GM10847 (cell line): ENCODE results near the gene MAFG.

Experiments
- POLR2A ChIP-seq: IDR thresholded peaks from 2 replicates; pipeline ENCODE4 v1.6.1; 2011; ENCODE audit not compliant: insufficient read length; ENCODE audit errors: extremely low read depth

MAFG gene

DNA sequence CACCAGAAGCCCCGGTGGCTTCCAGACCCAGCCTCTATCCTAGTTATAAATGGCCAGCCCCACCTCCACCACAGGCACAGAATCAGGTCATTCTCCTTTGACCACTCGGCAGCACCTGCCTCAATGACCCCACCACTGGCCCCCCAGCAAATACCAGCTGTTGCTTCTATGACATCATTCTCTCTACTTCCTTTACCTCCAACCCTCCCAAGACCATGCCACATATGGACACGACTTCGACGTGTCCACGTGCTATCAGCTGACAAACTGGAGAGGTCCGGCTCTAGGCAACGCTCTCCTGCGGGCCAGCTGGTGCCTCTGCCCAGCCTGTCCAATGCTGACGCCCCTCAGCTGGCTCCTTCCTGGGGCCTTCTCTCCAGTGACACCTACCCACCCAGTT lies 42.1 kb downstream of the MAFG start:
- TF ChIP-seq POLR2A, result no peak

DNA sequence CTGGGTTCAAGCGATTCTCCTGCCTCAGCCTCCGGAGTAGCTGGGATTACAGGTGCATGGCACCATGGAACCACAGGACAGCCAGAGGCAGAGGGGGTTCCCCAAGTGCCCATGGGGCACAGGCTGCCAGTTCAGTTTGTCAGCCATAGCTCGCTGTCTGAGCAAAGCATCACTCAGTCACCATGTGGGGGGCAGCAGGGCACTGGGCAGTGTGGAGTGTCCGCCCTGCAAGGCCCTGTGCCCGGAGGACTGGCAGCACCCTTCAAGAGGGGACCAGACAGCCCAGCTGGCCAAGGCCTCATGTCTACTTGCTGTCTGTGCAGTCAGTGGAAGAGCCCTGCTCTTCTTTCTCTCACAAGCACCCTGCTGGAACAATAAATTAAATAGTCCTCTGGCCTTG lies 42.6 kb downstream of the MAFG start:
- TF ChIP-seq POLR2A, result no peak

DNA sequence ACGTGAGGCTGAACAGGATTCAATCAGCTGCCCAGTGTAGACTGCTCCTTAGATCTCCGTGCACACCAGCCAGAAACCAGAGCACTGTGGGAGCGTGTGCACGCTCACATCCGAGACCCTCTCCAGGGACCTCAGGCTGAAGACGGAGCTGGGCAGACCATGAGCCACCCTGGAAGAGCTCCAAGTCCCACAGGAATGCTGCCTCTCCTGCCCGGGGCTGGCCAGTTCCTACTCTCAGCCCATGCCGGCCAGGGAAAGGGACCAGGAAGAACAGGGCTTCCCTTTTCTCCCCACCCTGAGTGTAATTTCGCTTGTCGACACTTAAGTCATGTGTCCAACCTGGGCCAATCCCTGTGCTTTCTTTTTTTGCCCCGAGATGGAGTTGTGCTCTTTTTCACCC lies 43.0 kb downstream of the MAFG start:
- TF ChIP-seq POLR2A, result no peak

DNA sequence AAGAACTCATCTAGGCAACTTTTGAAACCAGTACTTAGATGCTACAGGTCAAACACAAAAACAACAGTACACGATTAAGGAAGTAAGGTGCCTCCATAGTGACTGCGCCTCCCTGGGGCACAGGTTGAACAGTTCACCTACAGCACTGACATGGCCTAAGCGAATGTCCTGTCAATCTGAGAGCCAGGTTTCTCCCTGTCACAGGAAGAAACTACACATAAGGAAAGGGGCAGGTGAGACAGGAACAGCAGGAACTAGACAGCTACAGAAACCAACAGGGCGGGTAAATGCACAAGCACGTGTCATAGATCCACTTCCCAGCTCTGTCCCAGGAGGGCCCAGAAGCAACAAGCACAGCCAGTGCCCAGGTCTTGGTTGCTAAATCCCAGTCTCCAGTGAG lies 48.4 kb downstream of the MAFG start:
- TF ChIP-seq POLR2A, result no peak

DNA sequence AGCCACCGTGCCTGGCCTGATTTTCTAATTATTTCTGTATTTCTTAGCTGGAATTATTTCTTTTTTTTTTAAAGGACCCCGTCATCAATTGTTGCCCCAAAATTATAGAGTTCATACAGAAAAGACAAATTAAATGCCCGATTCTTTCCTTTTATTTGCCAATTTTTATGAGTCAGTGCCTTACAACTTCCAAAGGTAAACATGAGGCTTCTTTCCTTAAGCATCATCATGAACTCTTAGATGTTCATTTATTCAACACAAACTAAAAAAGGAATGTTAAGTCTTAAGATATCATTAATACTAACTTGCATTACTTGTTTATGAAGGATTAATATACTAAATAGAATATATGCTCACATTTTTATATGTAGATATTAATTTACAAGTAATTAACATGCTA lies 49.2 kb downstream of the MAFG start:
- no peak for TF ChIP-seq POLR2A

DNA sequence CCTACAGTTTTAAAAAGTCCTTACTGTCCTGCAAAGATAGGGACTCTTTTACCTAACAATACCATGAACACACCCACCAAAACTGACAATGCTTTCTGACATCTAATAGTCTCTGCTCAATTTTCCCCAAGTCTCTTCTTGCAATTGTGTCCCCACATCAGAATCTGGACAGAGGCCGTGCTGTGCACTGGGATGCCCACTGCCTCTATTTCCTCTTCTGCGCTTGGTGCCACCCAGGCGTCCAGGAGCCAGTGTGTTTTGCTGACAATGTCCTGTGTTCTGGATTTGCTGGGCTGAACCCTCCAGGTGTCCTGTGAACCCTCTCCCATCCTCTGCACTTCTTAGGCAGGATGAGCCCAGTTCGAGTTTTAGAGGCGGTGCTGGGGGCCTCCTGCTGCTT lies 50.0 kb downstream of the MAFG start:
- TF ChIP-seq POLR2A, result no peak

DNA sequence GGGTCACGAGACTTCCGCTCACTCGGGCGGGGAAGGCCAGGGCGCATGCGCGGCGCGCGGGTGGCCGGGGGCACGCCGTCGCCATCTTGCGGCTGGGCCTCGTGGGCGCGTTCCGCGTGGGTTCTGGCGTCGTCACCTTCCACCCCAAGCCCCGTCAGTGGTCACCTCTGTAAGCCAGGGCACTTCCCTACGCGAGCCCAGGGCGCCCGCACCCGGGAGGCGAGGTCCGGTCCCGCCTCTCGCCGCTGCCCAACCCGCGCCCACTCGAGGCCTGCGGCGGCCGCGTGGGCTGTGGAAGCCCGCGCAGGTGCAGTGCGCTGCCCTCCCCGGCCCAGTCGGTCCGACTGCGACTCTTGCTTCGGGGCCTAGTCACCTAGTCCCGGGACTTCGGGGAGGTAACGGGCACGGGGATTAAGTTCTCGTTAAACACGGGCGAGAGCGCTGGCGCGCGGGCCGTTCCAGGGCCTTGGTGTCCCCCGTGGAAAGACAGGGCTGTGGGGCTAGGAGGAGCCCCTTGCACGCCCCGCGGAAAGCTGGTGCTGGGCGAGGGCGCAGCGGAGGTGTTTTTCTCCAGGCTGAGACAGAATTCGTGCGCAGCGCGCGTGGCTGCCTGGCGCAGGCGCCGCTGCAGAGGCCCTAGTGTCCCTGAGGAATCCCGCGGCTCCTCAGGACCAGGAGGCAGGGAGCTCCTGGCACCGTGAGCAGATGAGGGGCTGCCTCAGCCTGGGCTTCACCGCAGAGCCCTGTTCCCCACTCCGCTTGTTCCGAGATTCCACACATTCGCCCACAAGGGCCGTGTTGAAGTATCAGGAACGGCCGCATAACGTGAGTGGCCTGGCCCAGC lies 55.9 kb downstream of the MAFG start:
- peak; percentile 87 for TF ChIP-seq POLR2A

DNA sequence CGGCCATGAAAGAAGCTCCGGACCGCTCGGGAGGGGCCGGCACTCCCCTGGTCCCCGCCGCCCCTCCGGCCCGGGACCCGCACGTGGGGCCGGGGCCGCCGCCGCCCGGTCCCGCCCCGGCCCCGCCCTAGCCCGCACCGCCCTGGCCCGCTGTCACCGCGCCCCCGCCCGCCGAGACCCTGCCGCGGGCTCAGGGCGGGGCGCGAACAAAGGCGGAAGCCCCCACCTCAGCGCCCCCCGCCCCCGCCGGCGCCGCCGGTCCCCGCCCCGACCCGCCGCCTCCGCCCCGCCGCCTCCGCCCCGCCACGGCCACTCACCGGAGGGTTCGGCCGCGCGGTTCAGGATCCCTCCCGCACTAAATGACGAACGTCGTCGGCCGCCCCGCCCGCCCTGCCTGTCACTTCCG lies 56.6 kb downstream of the MAFG start, which contains the start of gene ARHGDIA:
TSS of gene ARHGDIA (minus strand) at position 357 of the 406 bp plus-strand sequence. CDS start 1,407 bp downstream, outside the sequence.
- no peak for TF ChIP-seq POLR2A

DNA sequence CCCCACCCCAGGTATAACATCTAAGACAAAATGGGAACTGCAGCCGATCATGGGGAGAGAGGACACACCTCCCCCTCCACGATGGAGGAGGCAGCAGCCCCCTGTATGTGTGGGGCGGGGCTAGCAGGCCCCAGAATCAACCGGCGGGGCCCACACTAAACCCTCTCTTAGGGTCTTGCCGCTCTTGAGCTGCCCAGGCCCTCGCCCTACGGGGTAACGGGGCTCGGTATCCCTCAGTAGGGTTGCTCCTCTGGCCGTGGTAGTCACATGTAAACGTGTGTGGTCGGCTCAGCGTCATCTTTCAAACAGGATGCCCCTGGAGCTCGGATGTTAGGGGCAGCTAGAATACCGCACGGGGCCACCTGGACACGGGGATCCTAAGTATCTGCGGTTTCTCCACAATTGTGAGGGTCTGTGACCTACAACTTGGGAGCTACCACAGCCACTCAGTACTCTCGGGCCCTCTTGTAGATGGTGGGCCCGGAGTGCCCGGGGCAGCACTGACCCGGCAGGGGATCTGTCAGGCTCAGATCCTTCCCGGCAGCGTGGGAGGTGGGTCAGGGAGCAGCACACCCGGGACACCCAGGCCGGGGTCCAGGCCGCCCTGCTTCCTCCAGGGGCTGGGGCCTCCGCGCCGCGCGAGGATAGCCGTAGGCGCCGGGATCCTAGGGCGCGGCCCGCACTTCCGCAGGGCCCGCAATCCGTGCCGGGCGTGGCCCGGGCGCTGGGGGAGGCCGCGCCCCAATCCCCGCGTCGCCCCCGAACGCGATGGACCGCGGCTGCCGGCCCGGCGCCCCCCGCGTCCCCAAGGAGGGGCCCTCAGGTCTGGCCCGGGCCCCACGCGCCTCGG lies 57.2 kb downstream of the MAFG start:
- no peak for TF ChIP-seq POLR2A

DNA sequence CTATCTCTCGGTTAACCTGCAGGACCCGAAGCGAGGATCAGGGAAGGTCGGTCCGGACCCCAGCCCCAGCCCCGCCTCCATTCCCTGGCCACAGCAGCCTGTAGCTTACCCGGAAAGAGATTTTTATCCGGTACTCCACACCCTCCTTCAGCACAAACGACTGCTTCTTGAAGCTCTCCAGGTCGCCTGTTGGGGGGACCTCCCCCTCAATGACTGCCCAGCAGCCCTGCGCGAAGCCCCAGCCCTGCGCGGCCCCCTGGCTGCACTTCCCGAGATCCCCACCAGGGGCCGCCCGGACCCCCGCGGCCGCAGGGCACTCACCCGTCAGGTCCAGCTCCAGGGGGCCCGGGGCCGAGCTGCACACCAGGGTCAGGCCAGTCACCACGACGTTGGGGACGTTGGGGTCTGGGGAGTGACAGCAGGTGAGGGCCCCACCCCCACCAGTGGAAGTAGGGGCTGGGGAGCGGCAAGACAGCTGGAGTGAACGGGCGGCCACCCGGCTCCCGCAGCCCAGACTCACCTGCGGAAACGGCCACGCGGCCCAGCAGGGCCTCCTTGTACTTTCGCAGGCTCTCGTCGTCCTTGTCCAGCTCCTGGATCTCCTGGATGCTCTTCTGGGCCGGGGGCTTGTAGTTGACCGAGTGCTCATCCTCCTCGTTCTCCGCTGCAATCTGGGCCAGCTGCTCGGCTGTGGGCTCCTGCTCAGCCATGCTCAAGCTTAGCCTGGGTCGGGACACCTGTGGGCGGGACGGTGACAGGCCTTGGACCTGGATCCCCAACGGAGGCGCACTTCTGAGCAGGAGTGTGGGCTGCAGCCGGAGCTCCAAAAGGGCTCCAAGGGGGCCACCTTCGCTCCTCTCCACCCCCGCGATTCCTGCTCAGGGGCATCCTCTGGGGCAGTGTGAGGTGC lies 58.1 kb downstream of the MAFG start:
- TF ChIP-seq POLR2A, result peak; percentile 23

DNA sequence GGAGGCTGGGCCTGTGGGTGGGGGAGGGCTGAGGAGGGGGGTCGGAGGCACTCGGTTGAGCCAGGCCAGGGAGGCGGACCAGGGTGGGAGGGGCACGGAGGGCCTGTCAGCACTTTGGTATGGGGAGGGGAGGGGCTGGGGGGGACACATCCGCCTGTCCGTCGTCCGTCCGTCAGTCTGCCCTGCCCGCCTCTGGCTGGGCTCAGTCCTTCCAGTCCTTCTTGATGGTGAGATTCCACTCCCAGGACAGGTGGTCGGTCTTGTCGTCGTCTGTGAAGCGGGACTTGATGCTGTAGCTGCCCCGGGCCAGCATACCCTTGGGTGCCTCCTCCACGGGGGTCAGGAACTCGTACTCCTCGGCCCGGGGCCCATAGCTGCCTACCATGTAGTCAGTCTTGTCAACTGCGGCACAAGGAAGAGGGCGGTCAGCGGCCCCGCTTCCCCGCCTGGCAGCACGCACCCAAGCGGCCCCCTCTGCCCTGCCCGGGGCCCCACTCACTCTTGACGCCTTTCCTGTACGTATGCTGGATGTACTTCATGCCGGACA lies 58.8 kb downstream of the MAFG start:
- no peak for TF ChIP-seq POLR2A
